Type B pancreatic cell (in vitro differentiated cells): ENCODE results near the gene RPP30. TPM values are rescaled to one million over a fixed set of nuclear protein-coding genes. Genes with fewer than 3 reads are reported as not detected.
"Not testable (repeated sequence)": the region's sequence is repeated elsewhere in the genome, so short reads cannot be mapped to it uniquely, and the experiment has no call there.

Experiments used
- DNase-seq: peaks from one replicate; pipeline ENCODE4 v3.0.0; 2021; ENCODE audit warnings: mixed read lengths; ENCODE audit not compliant: unreplicated experiment; ENCODE audit errors: extremely low spot score
- H3K27ac Mint-ChIP-seq: 2 replicates; pipeline ENCODE4 v1.8.0; 2021; ENCODE audit warnings: mild to moderate bottlenecking, mixed read lengths
- H3K27me3 Mint-ChIP-seq: 2 replicates; pipeline ENCODE4 v1.8.0; 2021; ENCODE audit warnings: mixed read lengths
- H3K36me3 Mint-ChIP-seq: 2 replicates; pipeline ENCODE4 v1.8.0; 2021; ENCODE audit warnings: mixed read lengths
- H3K4me1 Mint-ChIP-seq: one replicate; pipeline ENCODE4 v1.8.0; 2021; ENCODE audit warnings: mixed read lengths; ENCODE audit not compliant: unreplicated experiment
- H3K4me3 Mint-ChIP-seq: 2 replicates; pipeline ENCODE4 v1.8.0; 2021; ENCODE audit warnings: mild to moderate bottlenecking, mixed read lengths
- H3K9me3 Mint-ChIP-seq: 2 replicates; pipeline ENCODE4 v1.8.0; 2021; ENCODE audit warnings: mixed read lengths
- CTCF ChIP-seq: fragments of 200-600 bp; sonication (generic); conservative IDR thresholded peaks from 2 replicates; pipeline ENCODE4 v1.5.0; 2021; ENCODE audit warnings: antibody characterized with exemption, mild to moderate bottlenecking
- total RNA-seq: library from RNA; stranded (reverse); gene quantifications from 2 replicates; pipeline ENCODE4 v1.2.1, GENCODE V29; 2021; ENCODE audit warnings: low replicate concordance

Gene RPP30
- total RNA-seq, 1 donor from 2014 or later: 58.0 TPM

- Mint-ChIP-seq H3K9me3 (no peaks in the 10 kb centered on the region), H3K27ac (no peak overlapping the region), H3K4me1 (peaks cover 6% of the 10 kb centered on the region), H3K4me3 (no peak overlapping the region), H3K27me3 (peaks cover 9% of the 10 kb centered on the region), H3K36me3 (no peaks in the 10 kb centered on the region)
- TF ChIP-seq CTCF: no peak
- DNase-seq: no peak
Observed at GRCh38 chr10:90939116-90939515, 67.3 kb downstream of the RPP30 start.

DNA sequence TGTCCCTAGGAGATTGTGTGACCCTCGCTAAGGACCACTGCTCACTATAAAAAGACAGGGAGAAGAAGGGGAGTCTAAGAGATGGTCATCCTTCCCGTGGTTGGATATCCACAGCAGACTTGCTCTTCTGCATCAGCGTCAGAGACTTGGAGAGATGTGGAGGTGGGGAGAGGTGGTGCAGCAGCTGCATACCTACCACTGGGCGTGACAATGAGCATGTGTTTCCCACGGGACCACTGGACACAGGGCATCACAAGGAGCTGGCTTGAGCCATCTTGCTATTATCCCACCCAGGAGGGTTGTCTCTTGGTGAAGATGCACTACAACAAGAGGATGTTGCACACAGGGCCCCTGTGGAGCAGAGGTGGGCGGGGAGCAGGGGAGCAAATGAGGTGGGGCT lies 67.9 kb downstream of the RPP30 start:
- peaks cover 6% of the 10 kb centered on the region for H3K4me1 Mint-ChIP-seq
- no peaks in the 10 kb centered on the region for H3K36me3 Mint-ChIP-seq
- no peak for TF ChIP-seq CTCF
- H3K27me3 Mint-ChIP-seq: peaks cover 9% of the 10 kb centered on the region
- no peak overlapping the region for H3K4me3 Mint-ChIP-seq
- no peak overlapping the region for H3K27ac Mint-ChIP-seq
- H3K9me3 Mint-ChIP-seq: no peaks in the 10 kb centered on the region
- no peak for DNase-seq

- H3K27ac Mint-ChIP-seq, H3K4me3 Mint-ChIP-seq: not testable (repeated sequence)
Observed at GRCh38 chr10:90942980-90943379, 71.2 kb downstream of the RPP30 start.

DNA sequence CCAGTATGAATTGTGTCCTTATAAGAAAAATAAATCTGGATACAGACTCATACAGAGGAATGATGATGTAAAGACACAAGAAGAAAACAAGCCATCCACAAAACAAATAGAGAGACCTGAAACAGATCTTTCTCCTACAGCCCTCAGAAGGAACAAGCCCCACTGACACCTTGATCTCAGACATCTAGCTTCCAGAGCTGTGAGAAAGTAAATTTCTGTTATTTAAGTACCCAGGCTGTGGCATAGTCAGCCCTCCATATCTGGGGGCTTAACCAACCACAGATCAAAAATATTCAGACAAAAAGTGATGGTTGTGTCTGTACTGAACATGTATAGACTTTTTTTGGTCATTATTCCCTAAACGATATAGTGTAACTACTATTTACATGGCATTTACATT lies 73.0 kb downstream of the RPP30 start:
- Mint-ChIP-seq H3K4me3 (no peak overlapping the region), H3K36me3 (no peaks in the 10 kb centered on the region), H3K27ac (no peak overlapping the region), H3K27me3 (peaks cover 7% of the 10 kb centered on the region), H3K9me3 (no peaks in the 10 kb centered on the region), H3K4me1 (no peaks in the 10 kb centered on the region)
- no peak for DNase-seq
- no peak for TF ChIP-seq CTCF

More at GRCh38 chr10:90942980-90943379, 71.2 kb downstream of the RPP30 start:
- H3K27me3 Mint-ChIP-seq, DNase-seq, H3K4me1 Mint-ChIP-seq, H3K9me3 Mint-ChIP-seq, H3K36me3 Mint-ChIP-seq: not testable (repeated sequence)

GRCh38 chr10:90945491-90946070 lies 73.8 kb downstream of the RPP30 start:
- no peak for DNase-seq
- H3K4me1 Mint-ChIP-seq: no peaks in the 10 kb centered on the region
- TF ChIP-seq CTCF: no peak
- peaks cover 7% of the 10 kb centered on the region for H3K27me3 Mint-ChIP-seq
- no peaks in the 10 kb centered on the region for H3K36me3 Mint-ChIP-seq
- H3K9me3 Mint-ChIP-seq: no peaks in the 10 kb centered on the region
- H3K27ac Mint-ChIP-seq: no peak overlapping the region
- H3K4me3 Mint-ChIP-seq: no peak overlapping the region

DNA sequence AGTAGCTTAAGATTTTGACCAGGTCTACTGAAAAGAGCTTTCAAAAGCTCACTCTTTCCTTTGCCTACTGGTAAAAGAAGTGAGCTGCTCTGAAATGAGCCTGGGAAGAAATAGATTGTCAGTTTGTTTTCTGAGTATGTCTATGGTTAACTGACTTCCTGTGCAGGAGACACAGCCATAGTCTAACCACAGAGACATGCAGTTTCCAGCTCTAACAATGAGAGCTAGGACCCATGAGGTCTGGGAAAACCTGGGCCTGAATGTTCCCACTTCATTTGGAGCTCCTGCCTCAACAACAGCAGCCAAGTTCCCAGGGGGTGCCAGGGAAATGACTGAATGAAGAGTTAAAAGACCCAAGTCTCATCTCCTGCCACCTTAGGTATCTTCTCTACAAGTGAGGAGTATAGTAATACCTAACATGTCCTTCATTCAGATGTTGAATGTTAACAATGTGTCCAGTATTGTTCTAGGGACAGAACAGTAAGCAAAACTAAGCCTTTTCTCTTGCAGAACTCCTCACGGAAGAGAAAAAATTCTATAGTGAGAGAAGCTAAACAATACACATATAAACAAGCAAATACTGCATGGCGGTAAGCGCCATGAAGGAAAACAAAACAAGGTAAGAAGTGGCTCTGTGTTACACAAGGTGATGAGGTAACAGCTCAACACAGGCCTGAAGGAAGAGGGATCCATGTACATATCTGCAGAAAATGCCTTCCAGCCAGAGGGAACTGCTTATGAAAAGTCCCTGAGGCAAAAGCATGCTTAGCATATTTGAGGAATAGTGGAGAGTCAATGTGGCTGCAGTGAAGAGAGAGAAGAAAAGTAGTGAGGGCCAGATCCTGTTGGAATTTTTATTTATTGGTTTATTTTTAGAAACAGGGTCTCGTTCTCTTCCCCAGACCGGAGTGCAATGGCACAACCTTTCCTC lies 75.5 kb downstream of the RPP30 start:
- Mint-ChIP-seq H3K27ac (no peak overlapping the region), H3K4me3 (no peak overlapping the region), H3K27me3 (peaks cover 9% of the 10 kb centered on the region), H3K36me3 (no peaks in the 10 kb centered on the region), H3K4me1 (no peaks in the 10 kb centered on the region), H3K9me3 (no peaks in the 10 kb centered on the region)
- no peak for TF ChIP-seq CTCF
- no peak for DNase-seq
